ENCODE data around the gene TAS2R16. TPM values are rescaled to one million over a fixed set of nuclear protein-coding genes. Genes with fewer than 3 reads are reported as not detected.

The TAS2R16 gene
- total RNA-seq, 1 experiment from 2014 or later: not detected

DNA sequence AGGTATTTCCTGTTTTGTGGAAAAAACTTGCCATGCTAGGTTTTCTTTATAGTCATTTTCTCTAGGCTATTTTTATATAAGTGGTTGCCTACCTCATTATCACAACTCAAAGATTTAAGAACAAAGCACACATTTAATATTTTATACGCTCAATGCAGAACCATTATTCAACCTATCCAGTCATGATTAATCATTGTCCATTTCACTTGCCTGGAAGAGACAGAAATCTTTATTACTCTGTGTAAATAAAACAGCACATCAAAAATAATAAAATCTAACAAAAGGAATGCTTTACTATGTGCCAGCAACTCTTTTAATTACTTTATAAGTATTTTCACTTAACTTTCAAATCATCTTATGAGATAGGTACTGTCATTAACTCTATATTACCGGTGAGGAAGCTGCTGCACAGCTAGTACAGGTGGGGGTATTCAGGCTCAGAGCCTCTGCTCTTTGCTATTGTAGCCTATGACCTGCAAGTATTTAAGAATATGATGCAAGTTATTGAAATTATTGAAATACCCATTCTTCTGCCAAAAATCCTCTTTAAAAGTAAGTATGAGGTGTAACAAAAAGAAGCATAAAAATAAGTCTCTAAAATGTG is 16.4 kb upstream of the TAS2R16 start:
- Histone ChIP-seq H2BK5ac (ENCODE audit: insufficient read length, low read length) (no peak overlapping the region), H3T11ph (ENCODE audit: low read length) (no peak overlapping the region), H3K27ac (ENCODE audit: insufficient read length, low read depth, low read length) (no peak overlapping the region), H3K4me2 (ENCODE audit: insufficient read depth, insufficient read length, low read length) (no peak overlapping the region), H4K20me1 (ENCODE audit: control insufficient read depth, insufficient read depth, insufficient read length) (no peaks in the 10 kb centered on the region), H3K79me1 (ENCODE audit: insufficient read depth, low read depth, low read length, poor library complexity, severe bottlenecking) (no peaks in the 10 kb centered on the region), H3K14ac (ENCODE audit: insufficient read depth, low read length) (no peak overlapping the region), H4K91ac (ENCODE audit: insufficient read length, low read depth, low read length) (no peak overlapping the region), H3K56ac (ENCODE audit: insufficient read length, low read depth, low read length) (no peak overlapping the region), H3K23me2 (ENCODE audit: insufficient read length, low read depth, low read length, poor library complexity, severe bottlenecking) (no peaks in the 10 kb centered on the region), H3K4ac (ENCODE audit: low read depth, low read length) (no peak overlapping the region), H2BK15ac (ENCODE audit: low read depth, low read length) (no peak overlapping the region), H3K4me1 (ENCODE audit: insufficient read depth, low read length) (no peaks in the 10 kb centered on the region), H2AFZ (ENCODE audit: low read length) (no peak overlapping the region), H2BK120ac (ENCODE audit: low read depth, low read length, poor library complexity, severe bottlenecking) (no peak overlapping the region), H2BK12ac (ENCODE audit: insufficient read length, low read depth, low read length) (no peak overlapping the region), H3K27me3 (ENCODE audit: insufficient read depth, low read length) (no peaks in the 10 kb centered on the region), H2AK5ac (ENCODE audit: insufficient read length, low read length) (no peak overlapping the region), H3K9ac (ENCODE audit: extremely low read depth, insufficient read length, low read length) (no peak overlapping the region), H3K23ac (ENCODE audit: insufficient read length, low read depth, low read length) (no peak overlapping the region), H3K18ac (ENCODE audit: insufficient read length, low read depth, low read length) (no peak overlapping the region), H4K5ac (ENCODE audit: insufficient read length, low read depth, low read length) (no peak overlapping the region), H4K8ac (replicated peaks; ENCODE audit: insufficient read length, low read depth, low read length) (no peak overlapping the region), H3K9me3 (ENCODE audit: control insufficient read depth, low read depth, low read length) (no peaks in the 10 kb centered on the region), H3K79me2 (ENCODE audit: insufficient read depth, low read length) (no peaks in the 10 kb centered on the region), H2BK20ac (ENCODE audit: low read depth, low read length, poor library complexity, severe bottlenecking) (no peak overlapping the region)
- no peak for TF ChIP-seq CTCF (conservative IDR thresholded peaks at IDR 0.05)
- Mint-ChIP-seq H3K36me3 (ENCODE audit: insufficient read depth in 1 of 3, low read depth in 3 of 3) (no peaks in the 10 kb centered on the region), H3K27ac (no peak overlapping the region), H3K4me1 (peaks cover 6 to 9% of the 10 kb centered on the region in 2 experiments), H3K9me3 (peaks cover 0 to 3% of the 10 kb centered on the region in 2 experiments; a peak in 1 of 5 replicates), H3K27me3 (ENCODE audit: low read depth) (no peaks in the 10 kb centered on the region), H3K4me3 (no peak overlapping the region)
- WGBS (ENCODE audit: extremely low coverage, insufficient read length, low lambda C conversion rate): no CpG with 5 or more reads among the region's 2 CpGs
- DNase-seq: no peak
